Spinal cord (tissue), 10 donors: ENCODE data around the gene ID4. TPM values are rescaled to one million over a fixed set of nuclear protein-coding genes. Genes with fewer than 3 reads are reported as not detected.
A peak's percentile ranks its signal among the peaks of the same experiment; 100 is the strongest.

Source experiments
- DNase-seq, 6 donors: peaks; one replicate each; pipeline versions ENCODE4 v3.0.0 to v3.0.0-alpha.2; 2013 to 2015; ENCODE audit warnings: low spot score in 6 of 6, low read depth in 4 of 6
- H3K27ac ChIP-seq: one replicate; pipeline ENCODE4 v1.5.1; 2013; ENCODE audit warnings: low read depth, low read length, control low read depth
- H3K27me3 ChIP-seq: one replicate; pipeline ENCODE4 v1.6.1; 2013; ENCODE audit warnings: low read length; ENCODE audit not compliant: control insufficient read depth, insufficient read depth
- H3K36me3 ChIP-seq: one replicate; pipeline ENCODE4 v1.6.1; 2013; ENCODE audit warnings: low read length; ENCODE audit not compliant: control insufficient read depth, insufficient read depth
- H3K4me1 ChIP-seq: one replicate; pipeline ENCODE4 v1.6.1; 2013; ENCODE audit warnings: low read length; ENCODE audit not compliant: control insufficient read depth, insufficient read depth
- H3K4me3 ChIP-seq: one replicate; pipeline ENCODE4 v1.5.1; 2013; ENCODE audit warnings: low read depth, low read length, control low read depth
- H3K9me3 ChIP-seq: one replicate; pipeline ENCODE4 v1.6.1; 2013; ENCODE audit warnings: low read length; ENCODE audit not compliant: control insufficient read depth, insufficient read depth
- WGBS: methylation state at CpG from one replicate; pipeline ENCODE4 v1.1.5; 2013; ENCODE audit warnings: missing lambda C conversion rate; ENCODE audit not compliant: insufficient coverage; 5-methylcytosine and 5-hydroxymethylcytosine counted together
- long read RNA-seq, 4 donors: transcript quantifications; one replicate each; lab custom pipeline, GENCODE V29; 2026
- polyA plus RNA-seq, 2 donors: library from polyadenylated mRNA; unstranded; fragments of 120-200 nt; gene quantifications; one replicate each; pipeline ENCODE4 v1.2.1, GENCODE V29; 2013; ENCODE audit not compliant: insufficient read length in 2 of 2
- total RNA-seq, 2 donors: library from RNA; depleted of rRNA in 1 of 2; stranded (reverse); fragments of 120-200 nt in 1 of 2; fragments of >200 nt in 1 of 2; gene quantifications; one replicate each; pipeline versions ENCODE4 v1.2.3 to v1.2.4, GENCODE V29; 2013 to 2014
- donor health status: healthy.

The ID4 gene, protein sequence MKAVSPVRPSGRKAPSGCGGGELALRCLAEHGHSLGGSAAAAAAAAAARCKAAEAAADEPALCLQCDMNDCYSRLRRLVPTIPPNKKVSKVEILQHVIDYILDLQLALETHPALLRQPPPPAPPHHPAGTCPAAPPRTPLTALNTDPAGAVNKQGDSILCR
- total RNA-seq (100 to 1,000 TPM; 109 to 190 TPM), polyA plus RNA-seq (100 to 1,000 TPM; 194 to 276 TPM)
- long read RNA-seq, donor 1, transcript ID4-201 (3 exons, 2,344 nt): major isoform, 146 of 146 reads
- long read RNA-seq, donor 1, partial matches to known transcripts: 0 of 146 reads
- long read RNA-seq, donor 1, other reads (novel, unspliced or antisense): 0 of 146 reads
- long read RNA-seq, donor 2, transcript ID4-201 (3 exons, 2,344 nt): major isoform, 69 of 69 reads
- long read RNA-seq, donor 2, partial matches to known transcripts: 0 of 69 reads
- long read RNA-seq, donor 2, other reads (novel, unspliced or antisense): 0 of 69 reads
- long read RNA-seq, donor 3, transcript ID4-201 (3 exons, 2,344 nt): major isoform, 68 of 92 reads
- long read RNA-seq, donor 3, partial matches to known transcripts: 24 of 92 reads
- long read RNA-seq, donor 3, other reads (novel, unspliced or antisense): 0 of 92 reads
- long read RNA-seq, donor 4, transcript ID4-201 (3 exons, 2,344 nt): major isoform, 37 of 42 reads
- long read RNA-seq, donor 4, partial matches to known transcripts: 5 of 42 reads
- long read RNA-seq, donor 4, other reads (novel, unspliced or antisense): 0 of 42 reads

- WGBS: under 1% methylated on average over 57 of the region's 71 CpGs
- Histone ChIP-seq H3K9me3 (no peaks in the 10 kb centered on the region), H3K4me3 (peak within 1 kb of the TSS; percentile 78), H3K4me1 (peaks cover 4% of the 10 kb centered on the region), H3K27ac (peak within 1 kb of the TSS; percentile 97), H3K27me3 (peaks cover 4% of the 10 kb centered on the region), H3K36me3 (peaks cover 9% of the 10 kb centered on the region)
- peak; percentile 90 to 99 (median 96) for DNase-seq
Observed at GRCh38 chr6:19836799-19837510, at the start of gene ID4. Gene ID4 (plus strand): TSS chr6:19837370. CDS start chr6:19837755, 385 bp downstream.

DNA sequence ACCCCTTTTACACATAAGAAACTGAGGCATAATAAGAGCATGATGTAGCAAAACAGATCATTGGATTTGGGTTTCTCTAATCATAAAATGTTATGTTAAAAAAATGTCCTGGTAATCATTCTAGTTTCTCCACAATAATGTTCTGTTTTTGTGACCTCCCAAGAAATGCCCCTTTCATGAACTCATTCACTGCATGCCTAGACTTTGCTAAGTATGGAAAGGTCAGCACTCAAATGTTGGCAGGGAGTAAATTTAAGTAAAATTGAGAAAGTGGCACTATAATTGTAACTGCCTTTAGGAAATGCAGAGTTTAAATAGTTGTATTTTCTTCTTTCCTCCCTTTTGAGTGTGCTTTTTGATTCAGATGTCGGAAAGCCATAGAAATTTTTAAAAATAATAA, 48.5 kb upstream of the ID4 start:
- Histone ChIP-seq H3K27me3 (no peaks in the 10 kb centered on the region), H3K4me3 (no peak overlapping the region), H3K36me3 (no peaks in the 10 kb centered on the region), H3K9me3 (no peaks in the 10 kb centered on the region), H3K4me1 (no peaks in the 10 kb centered on the region), H3K27ac (no peak overlapping the region)
- WGBS: no CpG with 5 or more reads among the region's 1 CpG
- DNase-seq: no peak

DNA sequence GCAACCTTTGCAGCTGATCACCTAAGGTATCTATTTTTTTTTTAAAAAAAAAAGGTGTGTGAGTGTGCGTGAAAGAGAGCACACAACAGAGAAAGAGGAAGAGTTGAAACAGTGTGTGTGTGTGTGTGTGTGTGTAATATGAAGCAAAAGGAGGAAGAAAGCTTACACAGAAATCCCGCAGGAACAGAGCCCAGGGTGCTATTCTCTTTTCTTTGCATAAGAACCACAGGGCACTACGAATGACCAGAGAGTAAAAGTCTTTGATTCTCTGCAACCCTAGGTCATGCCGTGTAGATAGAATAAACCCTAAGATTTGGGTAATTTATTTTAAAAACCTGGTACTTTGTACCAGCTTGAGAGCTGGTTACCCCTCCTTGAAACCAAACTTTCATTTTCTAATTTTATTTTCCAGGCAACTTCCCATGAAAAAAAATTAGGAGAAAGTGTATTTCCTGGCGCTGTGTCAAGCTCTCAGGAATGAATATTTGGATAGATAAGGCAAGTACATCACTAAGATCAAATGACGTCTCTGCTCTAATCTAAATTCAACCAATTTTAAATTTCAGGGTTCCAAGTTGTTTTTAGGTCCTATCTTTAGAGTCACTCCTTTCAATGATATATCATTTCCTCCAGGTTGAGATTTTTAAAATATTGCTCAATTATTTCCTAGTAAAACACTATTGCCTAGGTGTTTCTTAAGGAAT, 47.9 kb upstream of the ID4 start:
- Histone ChIP-seq H3K27me3 (no peaks in the 10 kb centered on the region), H3K4me1 (no peaks in the 10 kb centered on the region), H3K36me3 (no peaks in the 10 kb centered on the region), H3K4me3 (no peak overlapping the region), H3K9me3 (no peaks in the 10 kb centered on the region), H3K27ac (no peak overlapping the region)
- WGBS: no CpG with 5 or more reads among the region's 6 CpGs
- no peak for DNase-seq

DNA sequence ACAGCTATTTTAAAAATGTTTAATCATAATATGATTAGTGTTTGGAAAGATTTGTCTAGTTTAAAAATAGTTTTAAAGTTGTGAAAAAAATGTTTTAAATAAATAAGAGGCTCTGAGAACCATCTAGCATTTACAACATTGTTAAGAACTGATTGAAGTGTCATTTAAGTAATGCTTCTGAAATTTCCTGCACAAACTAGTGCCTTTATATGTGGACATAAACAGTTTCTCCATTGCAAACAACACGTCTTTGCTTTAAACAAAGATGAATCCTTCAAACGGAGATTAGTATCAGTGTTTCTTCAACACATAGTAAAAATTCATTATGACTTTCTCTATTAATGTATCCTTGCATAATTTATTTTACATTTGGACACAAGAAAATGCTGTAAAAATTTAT, 45.9 kb upstream of the ID4 start:
- Histone ChIP-seq H3K4me1 (no peaks in the 10 kb centered on the region), H3K9me3 (no peaks in the 10 kb centered on the region), H3K36me3 (no peaks in the 10 kb centered on the region), H3K4me3 (no peak overlapping the region), H3K27me3 (no peaks in the 10 kb centered on the region), H3K27ac (no peak overlapping the region)
- no peak for DNase-seq
- no CpG with 5 or more reads among the region's 2 CpGs for WGBS

- Histone ChIP-seq H3K4me3 (no peak overlapping the region), H3K9me3 (peaks cover 4% of the 10 kb centered on the region), H3K36me3 (no peaks in the 10 kb centered on the region), H3K4me1 (no peaks in the 10 kb centered on the region), H3K27ac (no peak overlapping the region), H3K27me3 (no peaks in the 10 kb centered on the region)
- DNase-seq: no peak
Observed at GRCh38 chr6:19795211-19795610, 42.0 kb upstream of the ID4 start.

- no peaks in the 10 kb centered on the region for H3K4me1 ChIP-seq
- WGBS: no CpG with 5 or more reads among the region's 2 CpGs
Observed at GRCh38 chr6:19796452-19796851, 40.7 kb upstream of the ID4 start.

DNA sequence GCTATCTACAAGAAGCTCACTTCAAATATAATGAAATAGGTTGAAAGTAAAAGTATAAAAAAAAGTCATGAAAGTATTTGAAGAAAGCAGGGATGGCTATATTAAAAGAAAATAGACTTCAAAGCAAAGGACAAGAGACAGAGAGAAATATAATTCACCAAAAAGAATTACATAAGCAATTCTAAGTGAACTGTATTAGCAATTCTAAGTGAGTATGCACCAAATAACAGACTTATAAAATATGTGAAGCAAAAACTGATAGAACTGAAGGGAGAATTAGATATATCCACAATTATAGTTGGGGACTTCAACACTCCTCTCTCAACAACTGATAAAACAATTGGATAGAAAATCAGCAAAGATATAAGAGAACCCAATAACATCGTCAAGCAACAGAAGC, 38.8 kb upstream of the ID4 start:
- Histone ChIP-seq H3K27me3 (no peaks in the 10 kb centered on the region), H3K36me3 (no peaks in the 10 kb centered on the region), H3K4me3 (no peak overlapping the region), H3K9me3 (peaks cover 4% of the 10 kb centered on the region), H3K4me1 (no peaks in the 10 kb centered on the region), H3K27ac (no peak overlapping the region)
- DNase-seq: no peak
- WGBS: no CpG with 5 or more reads among the region's 1 CpG

More at GRCh38 chr6:19796452-19796851, 40.7 kb upstream of the ID4 start:
- Histone ChIP-seq H3K9me3 (peaks cover 4% of the 10 kb centered on the region), H3K36me3 (no peaks in the 10 kb centered on the region), H3K27ac (no peak overlapping the region), H3K4me3 (no peak overlapping the region), H3K27me3 (no peaks in the 10 kb centered on the region)
- no peak for DNase-seq

- H3K9me3 ChIP-seq: no peaks in the 10 kb centered on the region
- no peak for DNase-seq
- no peaks in the 10 kb centered on the region for H3K27me3 ChIP-seq
- peak overlapping the region; percentile 98 for H3K27ac ChIP-seq
- no CpG with 5 or more reads among the region's 6 CpGs for WGBS
- no peaks in the 10 kb centered on the region for H3K36me3 ChIP-seq
- H3K4me1 ChIP-seq: peaks cover 6% of the 10 kb centered on the region
- H3K4me3 ChIP-seq: no peak overlapping the region
Observed at GRCh38 chr6:19802656-19803055, 34.5 kb upstream of the ID4 start.
